Nucleus accumbens (tissue), 56 donors: ENCODE data around the gene UVRAG.
A peak's percentile ranks its signal among the peaks of the same experiment; 100 is the strongest.

Experiments used
- DNase-seq, 56 donors: peaks; one replicate each; lab custom pipeline; 2025; lab: John Stamatoyannopoulos, UW

Gene UVRAG

DNA sequence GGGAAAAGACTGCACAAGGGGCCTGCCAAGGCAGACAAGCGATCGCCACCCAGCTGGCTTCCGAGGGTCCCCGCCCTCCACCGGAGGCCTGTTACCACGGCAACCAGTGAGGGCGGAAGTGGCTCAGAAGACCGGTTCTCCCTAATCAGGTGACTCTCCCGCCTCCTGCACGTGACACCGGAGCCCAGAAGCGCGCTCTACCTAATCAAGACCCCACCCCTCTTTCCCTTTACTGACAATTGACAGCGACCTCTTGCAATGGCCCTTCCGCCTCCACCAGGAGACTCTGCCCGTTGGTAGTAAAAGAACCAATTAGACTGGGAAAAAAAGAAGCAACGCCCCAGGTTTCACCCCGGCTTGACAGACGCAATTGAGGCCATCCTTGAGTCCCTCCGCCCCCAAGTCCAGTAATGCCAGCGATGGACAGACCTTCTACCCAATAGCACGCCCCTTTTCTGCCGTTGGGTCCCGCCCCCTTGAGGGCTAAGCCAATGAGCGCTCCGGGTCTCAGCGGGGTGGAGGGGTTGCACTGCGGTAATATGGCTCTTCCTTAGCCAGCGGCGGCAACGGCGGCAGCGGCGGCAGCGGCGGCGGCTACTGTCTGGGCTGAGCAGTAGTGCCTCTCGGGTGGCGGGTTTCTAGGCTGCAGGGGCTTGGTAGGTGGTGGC, at the start of gene UVRAG:
UVRAG (plus strand) TSS at position 534 of the 668 bp plus-strand sequence. CDS start 198 bp downstream, outside the sequence.
- peak; percentile 97 to 100 (median 100) for DNase-seq

- DNase-seq = no peak
Measured at GRCh38 chr11:75766443-75767227, 48.4 kb upstream of the UVRAG start.

DNA sequence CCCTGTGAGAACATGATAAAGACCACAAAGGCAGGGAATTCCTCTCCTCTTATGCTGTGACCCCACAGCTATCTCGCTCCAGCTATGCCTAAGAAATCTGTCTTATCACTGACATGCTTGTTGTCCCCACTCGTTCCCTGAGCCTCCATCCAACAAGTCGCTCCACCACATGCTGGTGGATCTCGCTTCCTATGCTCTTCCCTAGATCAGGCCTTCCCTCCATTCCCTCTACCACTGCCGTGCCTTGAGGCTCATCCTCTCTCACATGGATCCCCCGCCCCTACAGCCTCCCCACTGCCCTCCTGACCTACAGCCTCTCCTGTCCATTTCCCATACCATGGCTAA, 47.8 kb upstream of the UVRAG start:
- DNase-seq = no peak

DNA sequence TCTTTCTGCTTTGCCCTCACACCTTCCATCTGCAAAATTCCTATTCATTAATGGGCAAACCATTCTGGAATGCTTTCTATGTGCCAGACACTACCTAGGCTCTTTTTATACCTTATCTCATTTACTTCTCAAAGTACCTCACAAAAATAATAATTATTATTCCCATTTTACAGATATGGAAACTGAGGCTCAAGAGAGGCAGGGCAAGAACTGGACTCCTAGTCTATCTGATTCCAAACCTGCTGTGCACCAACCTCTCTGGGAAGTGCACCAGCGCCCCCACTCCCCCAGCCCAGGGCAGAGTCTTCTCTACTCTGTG, 47.3 kb upstream of the UVRAG start:
- no peak for DNase-seq

DNA sequence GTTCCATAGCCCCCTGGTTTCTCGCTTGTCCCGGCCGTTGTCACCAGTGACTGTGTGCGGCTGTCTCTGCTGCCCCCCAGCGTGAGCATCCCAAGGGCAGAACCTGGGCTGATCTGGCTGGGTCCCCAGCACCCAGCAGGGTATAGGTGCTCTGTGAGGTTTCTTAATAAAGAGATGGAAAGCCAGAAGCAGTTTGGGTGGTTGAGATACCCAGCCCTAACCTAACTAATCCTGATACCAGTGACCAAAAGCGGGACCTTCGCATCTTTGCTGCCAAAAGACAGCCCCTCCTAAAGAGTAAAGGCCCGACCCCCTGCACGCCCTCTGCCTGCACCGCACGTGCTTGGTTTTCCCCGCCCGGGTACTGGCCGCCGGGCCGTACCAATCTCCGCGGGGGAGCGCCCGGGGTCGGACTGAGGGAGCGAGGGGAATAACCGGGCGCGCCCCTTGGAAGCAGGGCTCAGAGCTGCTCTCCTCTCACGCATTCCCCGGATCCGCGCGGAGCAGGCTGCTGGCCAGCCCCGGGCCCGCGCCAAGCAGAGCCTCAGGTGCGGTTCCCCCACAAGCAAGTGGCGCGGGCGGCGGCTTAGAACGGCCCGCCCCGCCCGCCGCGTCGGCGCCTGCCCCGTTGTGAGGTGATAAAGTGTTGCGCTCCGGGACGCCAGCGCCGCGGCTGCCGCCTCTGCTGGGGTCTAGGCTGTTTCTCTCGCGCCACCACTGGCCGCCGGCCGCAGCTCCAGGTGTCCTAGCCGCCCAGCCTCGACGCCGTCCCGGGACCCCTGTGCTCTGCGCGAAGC, 46.7 kb upstream of the UVRAG start, which contains the start of gene DGAT2:
DGAT2 (plus strand) TSS at position 667 of the 797 bp plus-strand sequence. CDS start 214 bp downstream, outside the sequence.
- peak in 44 of 56 donors; percentile 6 to 88 (median 55) for DNase-seq

DNA sequence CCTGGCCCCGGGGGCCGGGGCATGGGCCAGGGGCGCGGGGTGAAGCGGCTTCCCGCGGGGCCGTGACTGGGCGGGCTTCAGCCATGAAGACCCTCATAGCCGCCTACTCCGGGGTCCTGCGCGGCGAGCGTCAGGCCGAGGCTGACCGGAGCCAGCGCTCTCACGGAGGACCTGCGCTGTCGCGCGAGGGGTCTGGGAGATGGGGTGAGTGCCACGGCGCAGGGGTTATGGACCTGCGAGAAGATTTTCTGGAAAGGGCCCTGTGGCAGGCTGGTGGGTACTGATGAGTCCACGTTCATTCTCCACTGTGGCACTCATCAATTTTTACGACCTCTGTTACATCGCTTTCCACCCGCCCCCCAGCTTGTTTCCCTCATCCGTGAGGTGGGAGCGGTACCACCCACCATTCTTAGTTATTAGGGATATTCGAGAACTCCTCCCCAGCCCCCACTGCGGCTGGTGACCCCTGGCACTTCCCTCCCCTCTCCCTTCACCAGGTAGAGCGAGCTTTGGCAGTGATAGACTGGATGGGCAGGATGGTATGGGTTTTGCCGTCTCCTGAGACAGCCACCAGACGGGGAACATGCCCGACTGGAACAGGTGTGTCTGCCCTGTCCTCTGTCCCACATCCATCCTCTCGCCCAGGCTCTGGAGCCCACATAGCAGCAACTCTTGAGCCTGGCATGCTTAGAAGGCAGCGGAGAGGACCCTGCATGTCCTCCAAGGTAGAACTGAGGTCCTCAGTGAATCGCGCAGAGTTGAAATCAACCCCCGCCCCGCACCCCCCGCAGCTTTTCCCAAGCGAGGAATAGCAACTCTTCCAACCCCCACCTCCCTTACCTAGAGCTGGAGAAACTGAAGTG, 45.9 kb upstream of the UVRAG start:
- peak in 22 of 56 donors; percentile 6 to 53 (median 30) for DNase-seq

DNA sequence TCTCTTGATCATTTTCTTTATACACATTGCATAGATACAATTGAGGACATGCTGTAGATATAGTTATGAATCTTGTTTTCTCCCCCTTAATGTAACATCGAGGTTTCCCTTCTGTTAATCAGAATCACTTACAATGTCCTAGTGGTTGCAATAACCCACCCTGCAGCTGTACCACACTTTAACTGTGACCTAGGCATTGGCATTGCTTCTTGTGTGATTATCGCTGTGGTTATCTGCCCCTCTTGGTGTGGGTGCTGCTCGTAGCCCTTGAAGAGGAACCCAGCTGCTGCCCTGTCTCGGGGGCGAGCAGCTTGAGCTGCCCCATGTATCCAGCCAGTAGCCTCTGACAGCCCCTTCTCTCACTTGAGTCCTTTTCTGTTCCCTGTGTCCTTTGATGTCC, 44.9 kb upstream of the UVRAG start:
- no peak for DNase-seq

DNA sequence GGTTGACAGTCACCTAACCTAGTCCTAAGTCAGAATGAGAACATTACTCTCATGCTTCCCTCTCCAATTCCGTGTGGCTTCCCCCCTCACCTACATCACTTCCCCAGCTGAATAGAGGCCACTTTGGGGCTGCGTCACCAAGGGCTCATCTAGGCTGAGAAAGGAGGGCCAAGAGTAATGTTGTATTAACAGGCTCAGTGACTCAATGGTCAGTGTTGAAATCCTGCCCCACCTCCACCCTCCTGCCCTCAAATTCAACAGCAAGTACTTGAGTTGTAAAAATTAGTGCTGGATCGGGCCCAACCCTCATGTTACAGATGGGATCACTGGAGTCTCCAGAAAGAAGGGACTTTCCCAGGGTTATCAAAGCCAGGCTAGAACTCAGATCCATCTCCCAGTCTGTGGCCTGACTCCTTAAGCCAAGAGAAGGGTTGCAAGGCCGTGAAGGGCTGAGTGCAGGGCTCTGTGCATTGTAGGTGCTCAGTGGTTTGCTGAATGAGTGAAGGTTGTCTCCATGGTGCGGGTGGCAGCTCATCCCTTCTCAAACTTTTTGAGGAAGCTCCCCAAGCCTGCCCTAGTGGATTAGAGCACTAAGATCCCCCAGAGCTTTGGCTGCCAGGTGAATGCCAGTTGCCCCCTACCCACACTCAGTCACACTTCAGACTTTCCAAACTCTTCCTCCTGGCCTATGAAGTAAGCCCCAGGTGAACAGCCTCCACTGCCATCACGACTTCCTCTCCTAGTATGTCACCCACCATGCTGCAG, 43.2 kb upstream of the UVRAG start:
- no peak for DNase-seq

DNA sequence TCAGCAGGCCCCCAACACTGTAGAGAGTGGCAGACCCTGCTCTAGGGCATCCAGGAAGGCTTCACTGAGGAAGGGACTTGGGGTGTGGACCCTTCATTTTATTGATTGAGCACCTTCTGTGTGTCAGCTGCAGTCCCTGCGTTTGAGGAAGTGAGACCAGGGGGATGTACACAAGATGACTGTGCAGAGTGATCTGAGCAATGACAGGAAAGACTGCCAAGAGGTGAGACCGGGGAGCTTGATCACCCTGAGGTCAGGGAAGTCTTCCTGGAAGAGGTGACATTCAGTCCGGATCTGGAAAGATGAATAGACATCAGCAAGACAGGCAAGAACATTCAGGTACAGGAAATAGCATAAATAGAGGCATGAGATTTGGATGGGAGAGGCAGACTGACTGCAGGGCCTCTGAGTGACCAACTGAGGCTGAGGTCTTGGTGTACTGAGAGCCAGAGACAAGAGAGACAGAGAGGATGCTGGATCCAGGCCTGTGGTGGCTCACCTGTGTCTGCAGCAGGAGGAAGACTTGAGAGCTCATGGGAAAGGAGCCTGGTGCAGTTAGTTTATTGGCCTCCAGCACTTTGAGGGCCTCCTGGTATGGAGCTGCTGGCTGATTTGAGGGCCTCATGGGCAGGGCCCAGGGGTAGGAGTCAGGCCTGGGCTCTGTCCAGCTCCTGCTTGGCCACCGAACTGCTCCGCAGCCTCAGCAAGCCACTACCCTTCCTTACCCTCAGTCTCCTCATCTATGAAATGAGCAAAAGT, 41.2 kb upstream of the UVRAG start:
- DNase-seq = no peak

DNA sequence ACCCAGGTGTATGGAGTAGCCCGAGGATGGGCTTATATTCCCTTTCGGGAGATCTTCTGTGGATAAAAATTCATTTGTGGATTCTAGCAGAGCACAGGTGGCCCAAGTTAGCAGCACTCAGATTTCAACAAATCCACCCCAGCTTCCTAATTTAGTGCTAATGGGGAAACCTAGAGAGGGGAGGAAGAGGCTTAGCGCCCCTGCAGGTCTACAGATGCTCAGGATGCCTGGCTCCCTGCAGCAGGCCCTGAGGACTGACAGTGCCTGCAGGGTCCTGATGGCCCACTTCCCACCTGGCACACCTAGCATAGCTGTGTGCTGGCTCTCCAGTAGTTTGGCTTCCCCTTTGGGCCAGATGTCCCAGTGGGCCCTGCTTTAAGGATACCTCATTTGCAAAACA, 40.0 kb upstream of the UVRAG start:
- no peak for DNase-seq

GRCh38 chr11:75776546-75776945, 38.5 kb upstream of the UVRAG start:
- no peak for DNase-seq

- no peak for DNase-seq
Measured at GRCh38 chr11:75777461-75778110, 37.4 kb upstream of the UVRAG start.

- no peak for DNase-seq
Measured at GRCh38 chr11:75778962-75779361, 36.0 kb upstream of the UVRAG start.

DNA sequence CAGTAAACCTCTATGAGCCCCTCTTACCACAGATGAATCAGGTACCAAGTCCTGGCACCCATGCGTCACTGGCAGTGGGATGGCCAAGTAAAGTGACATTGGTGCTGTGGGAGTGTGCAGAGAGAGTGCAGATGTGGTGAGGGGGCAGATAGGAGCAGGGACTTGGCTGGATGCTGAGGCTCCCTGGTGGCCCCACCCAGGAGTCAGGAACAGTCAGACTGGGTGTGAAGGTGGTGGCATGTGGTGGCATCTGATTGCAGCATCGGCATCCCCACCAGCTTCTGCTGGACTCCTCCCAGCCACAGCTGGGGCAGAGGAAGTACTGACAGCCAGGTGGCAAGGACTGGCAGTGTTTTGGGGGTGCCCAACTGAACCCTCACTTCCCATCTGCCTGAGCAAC, 35.0 kb upstream of the UVRAG start:
- DNase-seq = peak in 23 of 56 donors; percentile 13 to 72 (median 43)

DNA sequence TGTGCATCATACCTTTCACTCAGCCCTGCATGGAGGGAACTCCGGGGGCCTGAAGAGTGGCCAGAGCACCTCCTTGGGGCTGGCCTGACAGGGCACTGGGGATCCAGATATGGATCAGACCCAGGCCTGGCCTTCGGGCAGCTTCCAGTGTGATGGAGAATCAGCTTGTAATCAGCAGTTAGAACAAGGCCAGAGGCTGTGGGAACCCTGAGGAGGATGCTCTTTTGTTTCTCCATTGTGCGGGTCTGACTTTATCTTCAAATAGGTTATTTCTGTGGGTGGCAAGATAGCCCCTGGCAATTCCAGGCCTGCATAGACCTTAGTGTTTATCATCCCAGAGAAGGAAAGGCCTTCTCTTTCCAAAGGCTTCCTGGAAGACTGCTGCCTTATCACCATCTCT, 34.1 kb upstream of the UVRAG start:
- DNase-seq = no peak

GRCh38 chr11:75781296-75781695, 33.7 kb upstream of the UVRAG start:
- DNase-seq = no peak

DNA sequence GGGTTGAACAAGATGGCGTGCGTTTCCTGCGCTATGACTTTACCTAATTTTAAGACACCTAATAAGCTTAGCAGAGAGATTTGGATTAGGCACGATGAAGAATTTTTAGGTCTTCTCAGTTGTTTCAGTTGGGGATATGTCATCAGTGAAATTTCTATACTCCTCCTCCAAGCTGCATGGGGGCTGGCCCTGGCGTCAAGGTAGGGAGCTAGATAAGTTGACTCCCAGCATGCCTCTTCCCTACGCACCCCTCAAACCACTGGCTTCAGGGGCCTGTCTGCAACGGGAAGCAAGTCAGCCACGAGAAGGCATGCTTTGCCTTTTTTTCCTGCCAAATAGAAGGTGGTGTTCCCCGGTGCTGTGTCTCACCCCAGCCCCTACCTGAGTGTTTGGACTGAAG, 33.2 kb upstream of the UVRAG start:
- peak in 1 of 56 donors; percentile 25 for DNase-seq

GRCh38 chr11:75782540-75783263, 32.3 kb upstream of the UVRAG start:
- no peak for DNase-seq
